HG03103 (cell line): ENCODE measurements around the gene KANK3.
"Not testable (repeated sequence)": the region's sequence is repeated elsewhere in the genome, so short reads cannot be mapped to it uniquely, and the experiment has no call there.

Experiments
- ATAC-seq: cut with Tn5 transposase; IDR thresholded peaks from one replicate; pipeline ENCODE4 v1.9.1; 2021; ENCODE audit warnings: low read depth; ENCODE audit not compliant: unreplicated experiment

KANK3 gene

GRCh38 chr19:8371011-8371804, 28.1 kb upstream of the KANK3 start:
- ATAC-seq, result no peak

GRCh38 chr19:8370176-8371010, 27.3 kb upstream of the KANK3 start:
- ATAC-seq, result no peak

- ATAC-seq, result no peak
These were observed 24.4 kb upstream of the KANK3 start for GRCh38 chr19:8367327-8368001.

GRCh38 chr19:8366961-8367326, 23.9 kb upstream of the KANK3 start:
- no peak for ATAC-seq

- ATAC-seq, result no peak
These were observed 23.1 kb upstream of the KANK3 start for GRCh38 chr19:8366121-8366581.

- ATAC-seq, result no peak
These were observed 21.0 kb upstream of the KANK3 start, which contains the start of gene ANGPTL4 for GRCh38 chr19:8363803-8364771. Gene ANGPTL4, plus strand, starts transcription at chr19:8364155. Its CDS starts 167 bp downstream, at chr19:8364322.

GRCh38 chr19:8361921-8362793, 19.1 kb upstream of the KANK3 start:
- ATAC-seq, result no peak

- ATAC-seq, result no peak
These were observed 17.1 kb upstream of the KANK3 start for GRCh38 chr19:8360196-8360595.

GRCh38 chr19:8358948-8359347, 15.9 kb upstream of the KANK3 start:
- no peak for ATAC-seq

GRCh38 chr19:8357007-8357521, 14.0 kb upstream of the KANK3 start:
- no peak for ATAC-seq

- ATAC-seq, result no peak
These were observed 12.8 kb upstream of the KANK3 start for GRCh38 chr19:8355631-8356402.

- not testable (repeated sequence) for ATAC-seq
These were observed 9.8 kb upstream of the KANK3 start for GRCh38 chr19:8352845-8353244.

- ATAC-seq, result no peak
These were observed 9.2 kb upstream of the KANK3 start for GRCh38 chr19:8352134-8352827.

GRCh38 chr19:8349629-8350372, 6.7 kb upstream of the KANK3 start:
- ATAC-seq, result not testable (repeated sequence)

GRCh38 chr19:8343483-8343844, 402 bp upstream of the KANK3 start:
- no peak for ATAC-seq

- no peak for ATAC-seq
These were observed 762 bp downstream of the KANK3 start for GRCh38 chr19:8342316-8342683.

- ATAC-seq, result not testable (repeated sequence)
These were observed 1.6 kb downstream of the KANK3 start for GRCh38 chr19:8341504-8341903.
